ENCODE data around the gene DUT. TPM values are rescaled to one million over a fixed set of nuclear protein-coding genes. Genes with fewer than 3 reads are reported as not detected.

Gene DUT
- total RNA-seq, 2 experiments from 2014 or later, result 137 to 329 TPM

DNA sequence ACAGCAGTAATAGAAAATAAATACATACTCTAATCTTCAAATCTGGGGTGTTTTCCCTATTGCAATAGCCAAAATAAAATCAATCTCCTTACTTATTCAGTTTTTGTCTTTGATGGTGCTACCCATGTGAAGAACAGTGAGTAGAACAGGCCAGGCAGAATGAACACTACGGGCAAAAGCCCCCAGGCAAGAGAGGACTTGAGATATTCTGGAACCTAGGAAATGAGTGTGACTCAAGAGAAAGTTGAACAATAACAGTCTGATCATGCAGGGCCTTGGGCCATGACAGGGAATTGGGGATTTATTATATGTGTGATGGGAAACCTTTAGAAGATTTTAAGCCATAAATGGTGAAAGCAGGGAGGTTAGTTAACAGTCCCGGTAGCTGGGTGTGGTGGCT is 14.0 kb upstream of the DUT start:
- H3K9me3 ChIP-seq (ENCODE audit: low read length), result no peaks in the 10 kb centered on the region
- H3K27ac ChIP-seq (ENCODE audit: low read depth, low read length, poor library complexity, severe bottlenecking), result no peak overlapping the region
- no TSS peak for BruUV-seq (replicated peaks)
- no peak for DNase-seq (ENCODE audit: low spot score)
- H3K4me2 ChIP-seq (ENCODE audit: low read length), result no peak overlapping the region
- POLR2A ChIA-PET, result no interaction called here
- no peaks in the 10 kb centered on the region for H4K20me1 ChIP-seq (ENCODE audit: insufficient read depth, low read length)
- no peaks in the 10 kb centered on the region for H3K79me2 ChIP-seq (ENCODE audit: insufficient read depth, low read depth, low read length)
- no peaks in the 10 kb centered on the region for H3K4me1 ChIP-seq (ENCODE audit: insufficient read depth, low read length, poor library complexity, severe bottlenecking)
- intact Hi-C loops (cut with micrococcal nuclease; ENCODE audit: unreplicated experiment), result no loop called here
- no peak for TF ChIP-seq EZH2phosphoT487 (IDR thresholded peaks at IDR 0.05; ENCODE audit: borderline replicate concordance, low read depth, low read length)
- TF ChIP-seq, protein P1, sequence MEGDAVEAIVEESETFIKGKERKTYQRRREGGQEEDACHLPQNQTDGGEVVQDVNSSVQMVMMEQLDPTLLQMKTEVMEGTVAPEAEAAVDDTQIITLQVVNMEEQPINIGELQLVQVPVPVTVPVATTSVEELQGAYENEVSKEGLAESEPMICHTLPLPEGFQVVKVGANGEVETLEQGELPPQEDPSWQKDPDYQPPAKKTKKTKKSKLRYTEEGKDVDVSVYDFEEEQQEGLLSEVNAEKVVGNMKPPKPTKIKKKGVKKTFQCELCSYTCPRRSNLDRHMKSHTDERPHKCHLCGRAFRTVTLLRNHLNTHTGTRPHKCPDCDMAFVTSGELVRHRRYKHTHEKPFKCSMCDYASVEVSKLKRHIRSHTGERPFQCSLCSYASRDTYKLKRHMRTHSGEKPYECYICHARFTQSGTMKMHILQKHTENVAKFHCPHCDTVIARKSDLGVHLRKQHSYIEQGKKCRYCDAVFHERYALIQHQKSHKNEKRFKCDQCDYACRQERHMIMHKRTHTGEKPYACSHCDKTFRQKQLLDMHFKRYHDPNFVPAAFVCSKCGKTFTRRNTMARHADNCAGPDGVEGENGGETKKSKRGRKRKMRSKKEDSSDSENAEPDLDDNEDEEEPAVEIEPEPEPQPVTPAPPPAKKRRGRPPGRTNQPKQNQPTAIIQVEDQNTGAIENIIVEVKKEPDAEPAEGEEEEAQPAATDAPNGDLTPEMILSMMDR (conservative IDR thresholded peaks at IDR 0.05; ENCODE audit: low read length), result no peak
- no peaks in the 10 kb centered on the region for H3K9me2 ChIP-seq (ENCODE audit: insufficient read depth, low read length)
- H2AFZ ChIP-seq (ENCODE audit: low read length), result no peak overlapping the region
- no peak overlapping the region for H3K4me3 ChIP-seq (ENCODE audit: low read depth, low read length, poor library complexity, severe bottlenecking)
- H3K36me3 ChIP-seq (ENCODE audit: insufficient read depth, low read length), result no peaks in the 10 kb centered on the region
- CTCF ChIA-PET (ENCODE audit: unreplicated experiment), result no interaction called here

DNA sequence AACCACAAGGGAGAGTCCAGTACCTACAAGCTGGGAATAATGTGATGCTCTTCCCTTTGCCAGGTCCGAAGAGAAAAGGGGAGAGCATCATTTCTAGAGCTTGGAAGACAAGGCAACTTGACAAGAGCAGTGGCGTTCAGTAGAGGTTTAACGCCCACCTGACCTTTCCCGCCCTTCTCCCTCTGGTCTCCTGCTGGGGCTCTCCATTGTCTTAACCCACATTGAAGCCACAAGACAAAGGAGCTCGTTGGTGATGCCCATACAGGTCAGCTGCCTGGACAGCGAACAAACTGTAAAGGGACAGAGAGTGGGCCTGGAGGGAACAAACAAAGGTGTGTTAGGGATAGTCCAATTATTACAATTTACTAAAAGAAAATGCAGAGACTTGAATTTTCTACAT is 13.1 kb upstream of the DUT start:
- Histone ChIP-seq H3K79me2 (ENCODE audit: insufficient read depth, low read depth, low read length) (no peaks in the 10 kb centered on the region), H4K20me1 (ENCODE audit: insufficient read depth, low read length) (no peaks in the 10 kb centered on the region), H3K36me3 (ENCODE audit: insufficient read depth, low read length) (no peaks in the 10 kb centered on the region), H3K4me1 (ENCODE audit: insufficient read depth, low read length, poor library complexity, severe bottlenecking) (no peaks in the 10 kb centered on the region), H3K4me2 (ENCODE audit: low read length) (no peak overlapping the region), H3K9me3 (ENCODE audit: low read length) (no peaks in the 10 kb centered on the region), H3K4me3 (ENCODE audit: low read depth, low read length, poor library complexity, severe bottlenecking) (no peak overlapping the region), H3K27ac (ENCODE audit: low read depth, low read length, poor library complexity, severe bottlenecking) (no peak overlapping the region), H3K9me2 (ENCODE audit: insufficient read depth, low read length) (no peaks in the 10 kb centered on the region), H2AFZ (ENCODE audit: low read length) (no peak overlapping the region)
- intact Hi-C loops (cut with micrococcal nuclease; ENCODE audit: unreplicated experiment), result no loop called here
- no peak for TF ChIP-seq EZH2phosphoT487 (IDR thresholded peaks at IDR 0.05; ENCODE audit: borderline replicate concordance, low read depth, low read length)
- TF ChIP-seq, protein P1 (conservative IDR thresholded peaks at IDR 0.05; ENCODE audit: low read length), result no peak
- BruUV-seq (replicated peaks), result no TSS peak
- CTCF ChIA-PET (ENCODE audit: unreplicated experiment), result no interaction called here
- POLR2A ChIA-PET, result no interaction called here
- no peak for DNase-seq (ENCODE audit: low spot score)

DNA sequence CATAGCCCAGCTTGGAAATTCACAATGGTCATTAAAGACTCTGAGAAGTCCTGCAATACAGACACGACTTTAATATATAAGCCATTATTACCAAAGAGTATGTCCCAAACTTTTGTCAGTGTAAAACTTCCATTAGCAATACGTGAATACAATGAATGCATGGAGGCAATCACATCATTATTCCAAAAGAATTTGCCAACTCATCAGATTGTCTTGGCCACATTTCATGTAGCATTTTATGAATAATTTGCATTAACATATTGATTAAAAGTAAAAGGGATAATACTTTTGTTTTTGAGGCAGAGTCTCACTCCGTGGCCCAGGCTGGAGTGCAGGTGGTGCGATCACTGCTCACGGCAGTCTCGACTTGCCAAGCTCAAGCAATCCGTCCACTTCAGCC is 7.9 kb upstream of the DUT start:
- ChIA-PET POLR2A (no interaction called here), CTCF (ENCODE audit: unreplicated experiment) (no interaction called here)
- TF ChIP-seq, protein P1 (conservative IDR thresholded peaks at IDR 0.05; ENCODE audit: low read length), result no peak
- TF ChIP-seq EZH2phosphoT487 (IDR thresholded peaks at IDR 0.05; ENCODE audit: borderline replicate concordance, low read depth, low read length), result no peak
- H3K9me2 ChIP-seq (ENCODE audit: insufficient read depth, low read length), result no peaks in the 10 kb centered on the region
- DNase-seq (ENCODE audit: low spot score), result no peak
- intact Hi-C loops (cut with micrococcal nuclease; ENCODE audit: unreplicated experiment), result no loop called here
- no TSS peak for BruUV-seq (replicated peaks)
- peaks cover 14% of the 10 kb centered on the region; the same call in 1 of the 2 replicates for H3K79me2 ChIP-seq (ENCODE audit: insufficient read depth, low read depth, low read length)
- H2AFZ ChIP-seq (ENCODE audit: low read length), result no peak overlapping the region
- H3K4me2 ChIP-seq (ENCODE audit: low read length), result no peak overlapping the region
- H3K4me3 ChIP-seq (ENCODE audit: low read depth, low read length, poor library complexity, severe bottlenecking), result no peak overlapping the region
- H3K4me1 ChIP-seq (ENCODE audit: insufficient read depth, low read length, poor library complexity, severe bottlenecking), result peaks cover 27% of the 10 kb centered on the region
- H3K9me3 ChIP-seq (ENCODE audit: low read length), result no peaks in the 10 kb centered on the region
- H3K36me3 ChIP-seq (ENCODE audit: insufficient read depth, low read length), result peaks cover 7% of the 10 kb centered on the region; the same call in 1 of the 2 replicates
- H4K20me1 ChIP-seq (ENCODE audit: insufficient read depth, low read length), result peaks cover 8% of the 10 kb centered on the region; the same call in 1 of the 2 replicates
- H3K27ac ChIP-seq (ENCODE audit: low read depth, low read length, poor library complexity, severe bottlenecking), result no peak overlapping the region
